HG02981 (cell line): Measurements from ENCODE around the gene FAM184B.

Source experiments
- ATAC-seq: cut with Tn5 transposase; IDR thresholded peaks from one replicate; pipeline ENCODE4 v1.9.1; 2021; ENCODE audit warnings: mild to moderate bottlenecking, moderate library complexity; ENCODE audit not compliant: unreplicated experiment

Gene FAM184B

DNA sequence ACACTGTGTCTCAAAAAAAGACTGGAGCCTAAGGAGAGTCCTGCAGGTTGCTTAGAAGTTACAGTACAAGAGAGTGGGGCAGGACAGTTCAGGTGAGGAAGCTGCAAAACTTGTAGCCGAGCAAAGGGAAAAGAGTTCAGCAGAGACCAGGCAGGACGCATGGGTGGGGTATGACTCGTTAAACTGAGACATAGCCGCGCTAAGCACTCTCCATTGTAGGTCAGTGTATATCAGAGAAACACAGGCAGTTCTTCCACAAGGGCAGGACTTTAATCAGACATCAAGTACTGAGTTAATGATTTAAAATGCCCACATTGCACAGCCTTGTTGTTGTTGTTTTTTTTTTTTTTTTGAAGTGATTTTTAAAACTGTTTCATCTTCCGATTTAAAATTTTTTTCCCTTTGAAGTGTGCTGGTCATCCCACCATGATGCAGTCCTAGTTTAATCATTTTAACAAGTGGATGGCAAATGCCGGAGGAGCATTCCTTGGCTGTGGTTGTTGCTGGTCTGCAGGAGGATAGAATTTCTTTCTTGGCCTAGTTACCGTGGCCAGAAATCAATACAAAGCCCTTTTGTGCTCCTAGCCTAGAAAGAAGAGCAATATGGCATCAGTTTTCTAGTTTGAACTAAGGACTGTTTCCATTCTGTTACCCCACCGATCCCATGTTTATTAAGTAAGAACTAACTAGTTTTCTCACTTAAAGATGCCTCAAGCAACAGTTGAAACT, 194.2 kb downstream of the FAM184B start:
- no peak for ATAC-seq

DNA sequence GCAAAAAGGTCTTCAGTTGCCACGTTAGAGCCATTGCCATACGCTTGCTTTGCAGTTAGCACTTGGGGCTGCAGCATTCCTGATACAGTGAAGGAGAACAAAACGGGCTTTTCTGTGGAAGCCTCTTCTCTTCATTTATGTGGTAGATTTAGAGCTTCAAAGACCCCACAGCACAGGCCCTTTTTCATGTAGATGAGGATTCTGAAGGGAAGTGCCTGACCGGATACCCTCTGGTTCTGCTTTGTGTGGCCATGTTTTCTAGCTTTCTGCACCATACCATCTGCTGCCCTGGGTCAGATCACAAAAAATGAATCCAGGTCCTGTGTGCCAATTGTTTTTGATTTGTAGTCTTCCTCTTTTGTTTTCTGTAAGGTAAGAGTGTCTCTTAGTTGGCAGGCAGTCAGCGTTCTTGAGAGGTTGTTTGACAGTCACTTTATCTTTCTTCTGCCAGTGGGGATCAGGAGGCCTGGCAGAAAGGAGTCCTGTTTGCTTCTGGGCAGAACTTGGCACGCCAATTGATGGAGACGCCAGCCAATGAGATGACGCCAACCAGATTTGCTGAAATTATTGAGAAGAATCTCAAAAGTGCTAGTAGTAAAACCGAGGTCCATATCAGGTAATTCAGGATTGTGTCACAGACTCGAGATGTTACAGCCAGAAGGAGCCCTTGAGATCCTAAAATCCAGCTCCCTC, 196.8 kb downstream of the FAM184B start:
- ATAC-seq = no peak

- no peak for ATAC-seq
These were observed 197.5 kb downstream of the FAM184B start for GRCh38 chr4:17583941-17584340.

DNA sequence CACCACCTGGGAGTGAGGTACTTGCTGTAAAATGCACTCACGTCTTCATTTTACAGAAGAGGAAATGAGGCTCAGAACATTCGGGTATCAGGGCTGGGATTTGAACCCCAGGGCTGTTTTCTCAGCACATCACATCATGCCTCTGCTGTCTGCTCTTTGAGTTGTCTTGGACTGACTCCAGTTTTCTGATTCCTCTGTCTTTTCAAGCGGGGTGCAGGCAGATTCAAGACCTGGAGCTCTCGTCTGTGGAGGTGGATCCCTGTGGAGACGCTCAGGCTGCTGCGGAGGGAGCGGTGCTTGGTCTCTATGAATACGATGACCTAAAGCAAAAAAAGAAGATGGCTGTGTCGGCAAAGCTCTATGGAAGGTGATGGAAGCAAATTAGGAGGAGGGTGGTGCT, 198.1 kb downstream of the FAM184B start:
- ATAC-seq = no peak

- no peak for ATAC-seq
These were observed 200.5 kb downstream of the FAM184B start for GRCh38 chr4:17580969-17581368.
